Neural progenitor cell (in vitro differentiated cells): ENCODE measurements around the gene LAMTOR1. TPM values are rescaled to one million over a fixed set of nuclear protein-coding genes. Genes with fewer than 3 reads are reported as not detected.

ENCODE experiments used
- DNase-seq: peaks from one replicate; pipeline ENCODE4 v3.0.0-alpha.2; 2016; ENCODE audit warnings: low spot score
- H2AFZ ChIP-seq: fragments of 200-600 bp; sonication (generic); replicated peaks from 2 replicates; pipeline ENCODE4 v1.6.1; 2016; ENCODE audit warnings: antibody characterized with exemption
- H3F3A ChIP-seq: fragments of 200-600 bp; sonication (generic); 2 replicates; pipeline ENCODE4 v1.6.1; 2016; ENCODE audit warnings: antibody characterized with exemption, low read depth
- H3K27ac ChIP-seq: fragments of 200-600 bp; sonication (generic); 2 replicates; pipeline ENCODE4 v1.5.1; 2016; ENCODE audit warnings: mild to moderate bottlenecking
- H3K27me3 ChIP-seq: fragments of 200-600 bp; sonication (generic); 2 replicates; pipeline ENCODE4 v1.6.1; 2016; ENCODE audit warnings: mild to moderate bottlenecking, moderate library complexity
- H3K36me3 ChIP-seq: fragments of 200-600 bp; sonication (generic); 2 replicates; pipeline ENCODE4 v1.5.1; 2016
- H3K4me1 ChIP-seq: fragments of 200-600 bp; sonication (generic); 2 replicates; pipeline ENCODE4 v1.6.1; 2016; ENCODE audit warnings: mixed run types
- H3K4me2 ChIP-seq: fragments of 200-600 bp; sonication (generic); 2 replicates; pipeline ENCODE4 v1.6.1; 2016
- H3K4me3 ChIP-seq: fragments of 200-600 bp; sonication (generic); 2 replicates; pipeline ENCODE4 v1.5.1; 2016
- H3K79me2 ChIP-seq: fragments of 200-600 bp; sonication (generic); 2 replicates; pipeline ENCODE4 v1.6.1; 2016; ENCODE audit warnings: low read depth
- H3K9ac ChIP-seq: fragments of 200-600 bp; sonication (generic); 2 replicates; pipeline ENCODE4 v1.6.1; 2016
- H3K9me3 ChIP-seq: fragments of 200-600 bp; sonication (generic); 2 replicates; pipeline ENCODE4 v1.5.1; 2016; ENCODE audit warnings: low read depth
- H4K20me1 ChIP-seq: fragments of 200-600 bp; sonication (generic); 2 replicates; pipeline ENCODE4 v1.6.1; 2016; ENCODE audit warnings: low read depth
- H3K27ac Mint-ChIP-seq: 3 replicates; pipeline ENCODE4 v1.8.0; 2021; ENCODE audit warnings: mixed read lengths
- H3K27me3 Mint-ChIP-seq: 2 replicates; pipeline ENCODE4 v1.8.0; 2022; ENCODE audit warnings: low read depth, mild to moderate bottlenecking, inconsistent platforms, moderate library complexity, mixed read lengths; ENCODE audit not compliant: insufficient read depth
- H3K36me3 Mint-ChIP-seq: 3 replicates; pipeline ENCODE4 v1.8.0; 2021; ENCODE audit warnings: mixed read lengths
- H3K4me1 Mint-ChIP-seq: 3 replicates; pipeline ENCODE4 v1.8.0; 2021; ENCODE audit warnings: mixed read lengths
- H3K4me3 Mint-ChIP-seq: 3 replicates; pipeline ENCODE4 v1.8.0; 2021; ENCODE audit warnings: mild to moderate bottlenecking, moderate library complexity, mixed read lengths
- H3K9me3 Mint-ChIP-seq: 3 replicates; pipeline ENCODE4 v1.8.0; 2020; ENCODE audit warnings: mixed read lengths
- EZH2 ChIP-seq: fragments of 200-600 bp; sonication (generic); IDR thresholded peaks from 2 replicates; pipeline ENCODE4 v1.6.1; 2017; ENCODE audit warnings: antibody characterized with exemption, mild to moderate bottlenecking, moderate library complexity
- EZH2phosphoT487 ChIP-seq: fragments of 200-600 bp; sonication (generic); IDR thresholded peaks from 2 replicates; pipeline ENCODE4 v1.6.1; 2017; ENCODE audit warnings: antibody characterized with exemption
- total RNA-seq: library from RNA; depleted of rRNA; stranded (reverse); fragments of >200 nt; gene quantifications from 2 replicates; pipeline ENCODE4 v1.2.3, GENCODE V29; 2015; ENCODE audit warnings: low replicate concordance
- TF ChIP-seq, protein P1 (sequence below): fragments of 200-600 bp; sonication (generic); IDR thresholded peaks from 2 replicates; pipeline ENCODE4 v1.5.1; 2017; ENCODE audit warnings: antibody characterized with exemption, mild to moderate bottlenecking

LAMTOR1 gene
- total RNA-seq, 1 donor from 2014 or later: 41.6 TPM

DNA sequence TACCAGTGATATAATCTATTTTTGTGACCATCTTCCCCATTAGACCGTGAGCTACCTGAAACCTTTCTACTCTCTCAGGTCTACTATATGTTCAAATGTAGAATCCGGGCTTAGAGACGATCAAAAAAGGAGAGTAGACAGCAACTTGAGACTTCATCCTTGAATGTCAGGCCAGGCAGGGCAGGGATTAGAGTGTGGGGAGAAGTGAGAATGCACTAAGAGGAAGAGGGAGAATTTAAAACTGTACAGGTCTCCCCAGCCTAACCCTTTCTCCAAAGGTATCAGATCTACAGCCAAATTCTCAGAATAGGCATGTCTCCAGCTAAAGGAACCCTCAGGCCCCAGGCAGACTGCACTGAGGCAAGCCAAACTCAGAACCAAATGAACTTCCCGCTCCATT, 935 bp downstream of the LAMTOR1 start:
- H3K27me3 ChIP-seq: no peaks in the 10 kb centered on the region
- H2AFZ ChIP-seq: no peak overlapping the region
- H3K79me2 ChIP-seq: peaks cover 39% of the 10 kb centered on the region
- Mint-ChIP-seq H3K9me3 (no peaks in the 10 kb centered on the region), H3K36me3 (peaks cover 5% of the 10 kb centered on the region), H3K27me3 (peaks cover 10% of the 10 kb centered on the region), H3K27ac (peak overlapping the region; percentile 36), H3K4me3 (peak overlapping the region; percentile 95), H3K4me1 (peaks cover 26% of the 10 kb centered on the region)
- peak overlapping the region; percentile 91 for H3K4me3 ChIP-seq
- H3K9me3 ChIP-seq: no peaks in the 10 kb centered on the region
- H3K36me3 ChIP-seq: no peaks in the 10 kb centered on the region
- H4K20me1 ChIP-seq: peaks cover 13% of the 10 kb centered on the region
- peaks cover 9% of the 10 kb centered on the region for H3K4me1 ChIP-seq
- H3K27ac ChIP-seq: no peak overlapping the region
- TF ChIP-seq, protein P1, sequence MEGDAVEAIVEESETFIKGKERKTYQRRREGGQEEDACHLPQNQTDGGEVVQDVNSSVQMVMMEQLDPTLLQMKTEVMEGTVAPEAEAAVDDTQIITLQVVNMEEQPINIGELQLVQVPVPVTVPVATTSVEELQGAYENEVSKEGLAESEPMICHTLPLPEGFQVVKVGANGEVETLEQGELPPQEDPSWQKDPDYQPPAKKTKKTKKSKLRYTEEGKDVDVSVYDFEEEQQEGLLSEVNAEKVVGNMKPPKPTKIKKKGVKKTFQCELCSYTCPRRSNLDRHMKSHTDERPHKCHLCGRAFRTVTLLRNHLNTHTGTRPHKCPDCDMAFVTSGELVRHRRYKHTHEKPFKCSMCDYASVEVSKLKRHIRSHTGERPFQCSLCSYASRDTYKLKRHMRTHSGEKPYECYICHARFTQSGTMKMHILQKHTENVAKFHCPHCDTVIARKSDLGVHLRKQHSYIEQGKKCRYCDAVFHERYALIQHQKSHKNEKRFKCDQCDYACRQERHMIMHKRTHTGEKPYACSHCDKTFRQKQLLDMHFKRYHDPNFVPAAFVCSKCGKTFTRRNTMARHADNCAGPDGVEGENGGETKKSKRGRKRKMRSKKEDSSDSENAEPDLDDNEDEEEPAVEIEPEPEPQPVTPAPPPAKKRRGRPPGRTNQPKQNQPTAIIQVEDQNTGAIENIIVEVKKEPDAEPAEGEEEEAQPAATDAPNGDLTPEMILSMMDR: no peak
- TF ChIP-seq EZH2phosphoT487 (no peak), EZH2 (no peak)
- DNase-seq: no peak
- peak overlapping the region; percentile 88 for H3K4me2 ChIP-seq
- peak overlapping the region; percentile 96 for H3K9ac ChIP-seq
- H3F3A ChIP-seq: peaks cover 9% of the 10 kb centered on the region

DNA sequence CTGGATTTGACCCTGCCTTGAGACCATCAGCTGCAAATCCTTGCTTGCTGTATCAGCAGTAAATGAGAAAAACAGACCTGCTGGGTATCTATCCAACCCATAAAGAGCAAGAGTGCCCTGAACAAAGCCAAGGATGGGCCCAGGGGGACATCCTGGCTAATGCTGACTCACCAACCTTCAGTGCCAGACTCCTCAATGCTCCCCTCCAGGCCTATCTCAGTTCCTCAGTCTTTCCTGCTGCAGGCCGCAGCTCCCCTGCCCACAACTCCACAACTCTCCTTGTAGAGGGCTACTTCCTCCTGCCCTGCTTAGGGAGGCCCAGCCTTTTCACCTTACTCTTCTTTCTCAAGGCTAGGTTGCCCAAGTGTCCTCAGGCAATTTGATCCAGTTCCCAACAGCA, 2.6 kb downstream of the LAMTOR1 start:
- Histone ChIP-seq H3K4me2 (no peak overlapping the region), H3K79me2 (peaks cover 39% of the 10 kb centered on the region), H3K27ac (no peak overlapping the region), H2AFZ (no peak overlapping the region), H3K27me3 (no peaks in the 10 kb centered on the region), H4K20me1 (peaks cover 13% of the 10 kb centered on the region), H3K4me1 (peaks cover 9% of the 10 kb centered on the region), H3K9ac (no peak overlapping the region), H3K36me3 (no peaks in the 10 kb centered on the region), H3K4me3 (no peak overlapping the region), H3F3A (peaks cover 9% of the 10 kb centered on the region), H3K9me3 (no peaks in the 10 kb centered on the region)
- Mint-ChIP-seq H3K4me1 (peaks cover 26% of the 10 kb centered on the region), H3K4me3 (no peak overlapping the region), H3K36me3 (peaks cover 8% of the 10 kb centered on the region), H3K9me3 (no peaks in the 10 kb centered on the region), H3K27ac (peak overlapping the region; percentile 18), H3K27me3 (peaks cover 10% of the 10 kb centered on the region)
- TF ChIP-seq EZH2phosphoT487 (no peak), EZH2 (no peak)
- TF ChIP-seq, protein P1: no peak
- no peak for DNase-seq

DNA sequence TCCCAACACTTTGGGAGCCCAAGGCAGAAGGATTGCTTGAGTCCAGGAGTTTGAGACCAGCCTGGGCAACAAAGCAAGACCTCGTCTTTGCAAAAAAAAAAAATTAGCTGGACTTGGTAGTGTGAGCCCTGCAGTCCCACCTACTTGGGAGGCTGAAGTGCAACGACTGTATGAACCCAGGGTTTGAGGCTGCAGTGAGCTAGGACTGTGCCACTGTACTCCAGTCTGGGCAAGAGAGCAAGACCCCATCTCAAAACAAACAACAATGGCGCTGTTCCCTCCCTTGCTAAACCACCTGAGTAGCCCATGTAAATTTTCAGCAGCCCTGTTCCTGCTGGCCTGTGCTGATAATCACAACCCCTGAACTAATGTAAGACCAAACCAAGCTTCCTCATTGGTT, 3.1 kb downstream of the LAMTOR1 start:
- H3K4me1 Mint-ChIP-seq: peaks cover 26% of the 10 kb centered on the region
- no peak overlapping the region for H3K27ac ChIP-seq
- peaks cover 9% of the 10 kb centered on the region for H3K4me1 ChIP-seq
- peaks cover 7% of the 10 kb centered on the region for H3K36me3 Mint-ChIP-seq
- DNase-seq: no peak
- H3K36me3 ChIP-seq: no peaks in the 10 kb centered on the region
- H3K4me3 Mint-ChIP-seq: no peak overlapping the region
- peaks cover 39% of the 10 kb centered on the region for H3K79me2 ChIP-seq
- H2AFZ ChIP-seq: no peak overlapping the region
- no peaks in the 10 kb centered on the region for H3K9me3 ChIP-seq
- peaks cover 9% of the 10 kb centered on the region for H3F3A ChIP-seq
- H3K9ac ChIP-seq: no peak overlapping the region
- peaks cover 9% of the 10 kb centered on the region for H3K27me3 Mint-ChIP-seq
- peaks cover 13% of the 10 kb centered on the region for H4K20me1 ChIP-seq
- no peak overlapping the region for H3K4me3 ChIP-seq
- TF ChIP-seq, protein P1: no peak
- TF ChIP-seq EZH2: no peak
- no peak overlapping the region for H3K27ac Mint-ChIP-seq
- no peak overlapping the region for H3K4me2 ChIP-seq
- H3K27me3 ChIP-seq: no peaks in the 10 kb centered on the region
- no peaks in the 10 kb centered on the region for H3K9me3 Mint-ChIP-seq
